Activated naive CD4-positive, alpha-beta T cell treated with anti-CD3 and anti-CD28 coated beads for 36 hours (primary cell): Measurements from ENCODE around the gene ACOT6. TPM values are rescaled to one million over a fixed set of nuclear protein-coding genes. Genes with fewer than 3 reads are reported as not detected.
"Not testable (repeated sequence)": the region's sequence is repeated elsewhere in the genome, so short reads cannot be mapped to it uniquely, and the experiment has no call there.

Experiments used
- CTCF ChIA-PET: fragments of 350-600 bp; sonication (Branson Sonifier 250); formaldehyde crosslinking; loops from one replicate; lab custom pipeline; 2021; ENCODE audit warnings: antibody characterized with exemption; lab: Charles Lee
- DNase-seq: peaks from one replicate; pipeline ENCODE4 v3.0.0-alpha.2; 2020
- H3K27ac Mint-ChIP-seq: one replicate; pipeline ENCODE4 v1.8.0; 2021; ENCODE audit warnings: mild to moderate bottlenecking, mixed read lengths
- H3K27me3 Mint-ChIP-seq: one replicate; pipeline ENCODE4 v1.8.0; 2021; ENCODE audit warnings: low read depth, mixed read lengths
- H3K36me3 Mint-ChIP-seq: one replicate; pipeline ENCODE4 v1.8.0; 2021; ENCODE audit warnings: low read depth, mixed read lengths
- H3K4me1 Mint-ChIP-seq: one replicate; pipeline ENCODE4 v1.8.0; 2021; ENCODE audit warnings: low read depth, mixed read lengths
- H3K4me3 Mint-ChIP-seq: one replicate; pipeline ENCODE4 v1.8.0; 2021; ENCODE audit warnings: mild to moderate bottlenecking, moderate library complexity, mixed read lengths
- H3K9me3 Mint-ChIP-seq: one replicate; pipeline ENCODE4 v1.8.0; 2021; ENCODE audit warnings: mixed read lengths
- intact Hi-C: fragments of 100-400 bp; cut with micrococcal nuclease; formaldehyde crosslinking; loops from one replicate; pipeline ENCODE4 v1.15.1; 2023
- total RNA-seq, 2 experiments: library from RNA; stranded (reverse); gene quantifications; one replicate each; pipeline ENCODE4 v1.2.3, GENCODE V29; 2021

The ACOT6 gene, protein sequence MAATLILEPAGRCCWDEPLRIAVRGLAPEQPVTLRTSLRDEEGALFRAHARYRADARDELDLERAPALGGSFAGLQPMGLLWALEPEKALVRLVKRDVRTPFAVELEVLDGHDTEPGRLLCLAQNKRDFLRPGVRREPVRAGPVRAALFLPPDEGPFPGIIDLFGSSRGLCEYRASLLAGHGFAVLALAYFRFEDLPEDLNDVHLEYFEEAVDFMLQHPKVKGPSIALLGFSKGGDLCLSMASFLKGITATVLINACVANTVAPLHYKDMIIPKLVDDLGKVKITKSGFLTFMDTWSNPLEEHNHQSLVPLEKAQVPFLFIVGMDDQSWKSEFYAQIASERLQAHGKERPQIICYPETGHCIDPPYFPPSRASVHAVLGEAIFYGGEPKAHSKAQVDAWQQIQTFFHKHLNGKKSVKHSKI
- total RNA-seq, result not detected

DNA sequence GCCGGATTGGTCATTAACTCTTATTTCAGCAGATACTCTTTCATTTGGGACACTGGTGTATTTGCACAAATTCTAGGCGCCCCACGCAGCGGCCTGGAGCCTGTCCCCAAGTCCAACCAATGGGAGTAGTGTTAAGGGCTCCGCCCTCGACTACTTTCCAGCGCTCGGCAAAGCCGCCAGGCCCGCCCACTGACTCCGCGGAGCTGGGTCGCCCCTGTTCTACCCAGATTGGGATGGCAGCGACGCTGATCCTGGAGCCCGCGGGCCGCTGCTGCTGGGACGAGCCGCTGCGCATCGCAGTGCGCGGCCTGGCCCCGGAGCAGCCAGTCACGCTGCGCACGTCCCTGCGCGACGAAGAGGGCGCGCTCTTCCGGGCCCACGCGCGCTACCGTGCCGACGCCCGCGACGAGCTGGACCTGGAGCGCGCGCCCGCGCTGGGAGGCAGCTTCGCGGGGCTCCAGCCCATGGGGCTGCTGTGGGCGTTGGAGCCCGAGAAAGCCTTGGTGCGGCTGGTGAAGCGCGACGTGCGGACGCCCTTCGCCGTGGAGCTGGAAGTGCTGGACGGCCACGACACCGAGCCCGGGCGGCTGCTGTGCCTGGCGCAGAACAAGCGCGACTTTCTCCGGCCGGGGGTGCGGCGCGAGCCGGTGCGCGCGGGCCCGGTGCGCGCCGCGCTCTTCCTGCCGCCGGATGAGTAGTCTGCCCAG is at the start of gene ACOT6:
ACOT6 (plus strand) TSS at position 179 of the 707 bp plus-strand sequence; CDS start at position 234, 55 bp downstream.
- Mint-ChIP-seq H3K27me3 (no peaks in the 10 kb centered on the region), H3K4me1 (peaks cover 3% of the 10 kb centered on the region), H3K27ac (no peak within 1 kb of the TSS), H3K4me3 (peak within 1 kb of the TSS; percentile 79), H3K9me3 (no peaks in the 10 kb centered on the region), H3K36me3 (no peaks in the 10 kb centered on the region)
- intact Hi-C loops, result no loop called here
- CTCF ChIA-PET, result interaction anchor here (0.6 to 2.6 kb wide), 7 partner anchors 20 to 110 kb away, joined by 3 to 13 read pairs (median 4); no protein-coding TSS in a partner anchor
- DNase-seq, result peak; percentile 58

DNA sequence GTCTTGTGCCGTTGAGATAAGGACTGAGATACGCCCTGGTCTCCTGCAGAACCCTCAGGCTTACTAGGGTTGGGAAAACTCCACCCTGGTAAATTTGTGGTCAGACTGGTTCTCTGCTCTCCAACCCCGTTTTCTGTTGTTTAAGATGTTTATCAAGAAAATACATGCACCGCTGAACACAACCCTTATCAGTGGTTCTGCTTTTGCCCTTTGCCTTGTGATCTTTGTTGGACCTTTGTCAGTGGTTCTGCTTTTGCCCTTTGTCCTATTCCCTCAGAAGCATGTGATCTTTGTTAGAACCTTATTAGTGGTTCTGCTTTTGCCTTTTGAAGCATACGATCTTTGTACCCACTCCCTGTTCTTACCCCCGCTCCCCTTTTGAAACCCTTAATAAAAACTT is 49.6 kb upstream of the ACOT6 start:
- H3K27ac Mint-ChIP-seq, H3K27me3 Mint-ChIP-seq, CTCF ChIA-PET, intact Hi-C loops, H3K4me3 Mint-ChIP-seq, H3K9me3 Mint-ChIP-seq, DNase-seq: not testable (repeated sequence)
- H3K4me1 Mint-ChIP-seq, result peaks cover 25% of the 10 kb centered on the region
- H3K36me3 Mint-ChIP-seq, result peaks cover 27% of the 10 kb centered on the region

DNA sequence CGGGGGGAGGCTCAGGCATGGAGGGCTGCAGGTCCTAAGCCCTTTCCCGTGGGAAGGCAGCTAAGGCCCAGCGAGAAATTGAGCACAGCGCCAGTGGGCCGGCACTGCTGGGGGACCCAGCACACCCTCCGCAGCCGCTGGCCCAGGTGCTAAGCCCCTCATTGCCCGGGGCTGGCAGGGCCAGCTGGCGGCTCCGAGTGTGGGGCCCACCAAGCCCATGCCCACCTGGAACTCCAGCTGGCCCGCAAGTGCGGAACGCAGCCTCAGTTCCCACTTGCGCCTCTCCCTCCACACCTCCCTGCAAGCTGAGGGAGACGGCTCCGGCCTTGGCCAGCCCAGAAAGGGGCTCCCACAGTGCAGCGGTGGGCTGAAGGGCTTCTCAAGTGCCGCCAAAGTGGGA is 45.9 kb upstream of the ACOT6 start:
- not testable (repeated sequence) for H3K4me3 Mint-ChIP-seq, H3K27ac Mint-ChIP-seq, H3K9me3 Mint-ChIP-seq, H3K27me3 Mint-ChIP-seq, DNase-seq
- CTCF ChIA-PET, result interaction anchor here (1.1 to 4.0 kb wide), 2 partner anchors 57 to 509 kb away, joined by 3 to 33 read pairs; no protein-coding TSS in a partner anchor
- intact Hi-C loops, result loop anchor here (5.0 kb wide), 1 partner anchor 39 kb away; no protein-coding TSS in a partner anchor
- H3K4me1 Mint-ChIP-seq, result peaks cover 43% of the 10 kb centered on the region
- H3K36me3 Mint-ChIP-seq, result peaks cover 34% of the 10 kb centered on the region

DNA sequence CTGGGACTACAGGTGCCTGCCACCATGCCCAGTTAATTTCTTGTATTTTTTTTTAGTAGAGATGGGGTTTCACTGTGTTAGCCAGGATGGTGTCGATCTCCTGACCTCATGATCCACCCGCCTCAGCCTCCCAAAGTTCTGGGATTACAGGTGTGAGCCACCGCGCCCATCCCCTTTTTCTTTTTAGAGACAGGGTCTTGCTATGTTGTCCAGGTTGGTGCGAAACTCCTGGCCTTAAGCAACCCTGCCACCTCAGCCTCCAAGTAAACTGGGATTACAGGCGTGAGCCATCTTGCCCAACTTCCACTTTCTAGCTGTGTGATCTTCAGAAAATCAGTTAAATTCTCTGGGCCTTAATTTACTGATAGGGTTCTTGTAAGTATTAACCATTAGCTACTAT is 45.4 kb upstream of the ACOT6 start:
- peaks cover 34% of the 10 kb centered on the region for H3K36me3 Mint-ChIP-seq
- H3K27me3 Mint-ChIP-seq, DNase-seq, H3K9me3 Mint-ChIP-seq, H3K27ac Mint-ChIP-seq: not testable (repeated sequence)
- peaks cover 43% of the 10 kb centered on the region for H3K4me1 Mint-ChIP-seq
- CTCF ChIA-PET, result interaction anchor here (4.0 to 4.1 kb wide), 2 partner anchors 49 to 58 kb away, joined by 17 to 33 read pairs; no protein-coding TSS in a partner anchor
- intact Hi-C loops, result loop anchor here (5.0 kb wide), 1 partner anchor 40 kb away; no protein-coding TSS in a partner anchor
- H3K4me3 Mint-ChIP-seq, result peak overlapping the region; percentile 83

DNA sequence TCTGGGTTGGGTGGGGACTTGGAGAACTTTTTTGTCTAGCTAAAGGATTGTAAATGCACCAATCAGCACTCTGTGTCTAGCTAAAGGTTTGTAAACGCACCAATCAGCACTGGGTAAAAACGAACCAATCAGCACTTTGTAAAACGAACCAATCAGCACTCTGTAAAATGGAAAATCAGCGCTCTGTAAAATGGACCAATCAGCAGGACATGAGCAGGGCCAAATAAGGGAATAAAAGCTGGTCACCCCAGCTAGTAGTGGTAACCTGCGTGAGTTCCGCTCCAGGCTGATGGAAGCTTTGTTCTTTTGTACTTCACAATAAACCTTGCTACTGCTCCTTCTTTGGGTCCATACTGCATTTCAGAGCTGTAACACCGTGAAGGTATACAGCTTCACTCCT is 45.0 kb upstream of the ACOT6 start:
- H3K36me3 Mint-ChIP-seq, result peaks cover 33% of the 10 kb centered on the region
- peak overlapping the region; percentile 95 for H3K27ac Mint-ChIP-seq
- CTCF ChIA-PET, result interaction anchor here (4.0 to 4.1 kb wide), 2 partner anchors 49 to 58 kb away, joined by 17 to 33 read pairs; no protein-coding TSS in a partner anchor
- H3K4me1 Mint-ChIP-seq, result peaks cover 43% of the 10 kb centered on the region
- H3K27me3 Mint-ChIP-seq, result no peaks in the 10 kb centered on the region
- intact Hi-C loops, result loop anchor here (5.0 kb wide), 1 partner anchor 40 kb away; no protein-coding TSS in a partner anchor
- H3K9me3 Mint-ChIP-seq, result peaks cover 7% of the 10 kb centered on the region
- H3K4me3 Mint-ChIP-seq, result peak overlapping the region; percentile 83
- no peak for DNase-seq

DNA sequence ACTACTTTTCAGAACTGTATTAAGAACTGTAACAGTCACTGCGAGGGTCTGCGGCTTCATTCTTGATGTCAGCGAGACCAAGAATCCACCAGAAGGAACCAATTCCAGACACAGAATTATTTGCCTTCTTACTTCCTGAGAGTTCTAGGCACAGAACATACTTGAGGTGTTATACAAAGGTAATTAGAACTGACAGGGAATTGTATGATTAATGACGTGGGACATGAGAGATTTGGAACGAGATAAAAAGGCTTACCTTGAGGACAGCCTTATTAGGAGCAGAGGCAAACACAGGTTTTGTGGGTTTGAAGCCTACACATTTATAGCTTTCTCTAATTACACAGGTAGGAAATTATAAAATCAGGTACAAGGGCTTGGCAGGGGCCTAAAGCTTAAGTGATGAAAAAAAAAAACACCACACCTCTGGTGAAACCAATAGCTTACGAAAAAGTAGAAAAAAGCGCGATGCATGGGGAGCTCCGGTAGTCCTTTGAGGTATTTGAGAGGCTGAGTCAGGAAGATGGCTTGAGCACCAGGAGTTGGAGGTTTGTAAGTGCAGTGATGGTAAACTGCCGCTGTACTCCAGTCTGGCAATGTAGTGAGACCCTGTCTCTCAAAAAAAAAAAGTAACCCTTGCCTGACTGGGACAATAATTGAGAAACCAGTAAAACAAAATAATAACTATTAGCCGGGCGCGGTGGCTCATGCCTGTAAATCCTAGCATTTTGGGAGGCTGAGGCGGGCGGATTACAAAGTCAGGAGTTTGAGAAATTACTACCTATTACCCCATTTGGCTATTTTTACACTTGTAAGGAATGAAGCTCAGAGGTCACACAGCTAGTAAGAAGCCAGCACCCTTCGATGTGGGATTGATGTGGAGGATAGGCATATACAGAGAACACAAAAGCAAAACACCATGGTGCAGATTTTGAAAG is 44.1 kb upstream of the ACOT6 start:
- H3K9me3 Mint-ChIP-seq, result peaks cover 4% of the 10 kb centered on the region
- H3K4me3 Mint-ChIP-seq, result peak overlapping the region; percentile 83
- peak; percentile 69 for DNase-seq
- peaks cover 29% of the 10 kb centered on the region for H3K36me3 Mint-ChIP-seq
- H3K27ac Mint-ChIP-seq, result peak overlapping the region; percentile 95
- intact Hi-C loops, result loop anchor here (1.0 to 5.0 kb wide), 5 partner anchors 41 to 541 kb away; partner anchors contain the start of genes DNAL1 and ZFYVE1
- CTCF ChIA-PET, result interaction anchor here (0.6 to 4.1 kb wide), 8 partner anchors 10 to 379 kb away, joined by 3 to 33 read pairs (median 4); partner anchors contain the start of gene PTGR2
- peaks cover 44% of the 10 kb centered on the region for H3K4me1 Mint-ChIP-seq
- H3K27me3 Mint-ChIP-seq, result no peaks in the 10 kb centered on the region

DNA sequence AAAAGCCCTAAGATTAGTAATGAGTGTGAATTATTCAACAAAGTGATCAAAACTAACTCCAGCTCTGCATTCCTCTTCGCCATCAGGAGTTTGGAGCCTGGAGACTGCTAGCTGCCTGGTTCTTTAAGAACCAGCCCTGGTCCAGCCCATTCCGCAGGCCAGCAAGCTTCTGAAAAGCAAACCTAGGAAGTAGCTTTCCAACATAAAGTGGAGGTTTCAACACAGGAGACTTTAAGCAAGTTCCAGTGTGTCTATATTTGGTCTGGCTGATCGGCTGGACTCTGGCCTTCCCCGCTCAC is 43.5 kb upstream of the ACOT6 start:
- H3K9me3 Mint-ChIP-seq, DNase-seq, H3K27me3 Mint-ChIP-seq: not testable (repeated sequence)
- CTCF ChIA-PET, result interaction anchor here (0.6 to 4.1 kb wide), 8 partner anchors 10 to 378 kb away, joined by 3 to 33 read pairs (median 4); partner anchors contain the start of gene PTGR2
- intact Hi-C loops, result loop anchor here (1.0 to 5.0 kb wide), 8 partner anchors 42 to 542 kb away; partner anchors contain the start of genes DNAL1, NUMB and ZFYVE1
- peaks cover 46% of the 10 kb centered on the region for H3K4me1 Mint-ChIP-seq
- H3K36me3 Mint-ChIP-seq, result peaks cover 29% of the 10 kb centered on the region
- peak overlapping the region; percentile 95 for H3K27ac Mint-ChIP-seq
- H3K4me3 Mint-ChIP-seq, result peak overlapping the region; percentile 83

DNA sequence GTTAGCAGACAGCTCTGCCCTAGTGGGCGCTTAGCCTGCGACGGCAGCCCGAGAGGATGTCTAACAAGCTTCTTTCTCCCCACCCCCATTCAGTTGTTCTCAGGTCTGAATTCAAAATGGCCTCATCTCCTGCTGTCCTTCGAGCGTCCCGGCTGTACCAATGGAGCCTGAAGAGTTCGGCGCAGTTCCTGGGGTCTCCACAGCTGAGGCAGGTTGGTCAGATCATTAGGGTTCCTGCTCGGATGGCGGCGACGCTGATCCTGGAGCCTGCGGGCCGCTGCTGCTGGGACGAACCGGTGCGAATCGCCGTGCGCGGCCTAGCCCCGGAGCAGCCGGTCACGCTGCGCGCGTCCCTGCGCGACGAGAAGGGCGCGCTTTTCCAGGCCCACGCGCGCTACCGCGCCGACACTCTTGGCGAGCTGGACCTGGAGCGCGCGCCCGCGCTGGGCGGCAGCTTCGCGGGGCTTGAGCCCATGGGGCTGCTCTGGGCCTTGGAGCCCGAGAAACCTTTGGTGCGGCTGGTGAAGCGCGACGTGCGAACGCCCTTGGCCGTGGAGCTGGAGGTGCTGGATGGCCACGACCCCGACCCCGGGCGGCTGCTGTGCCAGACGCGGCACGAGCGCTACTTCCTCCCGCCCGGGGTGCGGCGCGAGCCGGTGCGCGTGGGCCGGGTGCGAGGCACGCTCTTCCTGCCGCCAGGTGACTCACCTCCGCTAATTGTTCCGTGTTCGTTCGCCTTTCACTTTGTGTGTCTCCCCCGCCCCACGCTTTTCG is 42.9 kb upstream of the ACOT6 start, which contains the start of gene ACOT2:
ACOT2 (plus strand) TSS at position 29 of the 774 bp plus-strand sequence; CDS start at position 57, 28 bp downstream.
- CTCF ChIA-PET, result interaction anchor here (0.6 to 4.1 kb wide), 13 partner anchors 9 to 468 kb away, joined by 3 to 33 read pairs (median 4); partner anchors contain the start of gene PTGR2
- intact Hi-C loops, result loop anchor here (1.0 to 5.0 kb wide), 6 partner anchors 42 to 449 kb away; partner anchors contain the start of genes DNAL1 and NUMB
- H3K9me3 Mint-ChIP-seq, H3K27me3 Mint-ChIP-seq: not testable (repeated sequence)
- Mint-ChIP-seq H3K36me3 (peaks cover 30% of the 10 kb centered on the region), H3K27ac (peak within 1 kb of the TSS; percentile 95), H3K4me3 (peak within 1 kb of the TSS; percentile 83), H3K4me1 (peaks cover 46% of the 10 kb centered on the region)
- peak; percentile 86 for DNase-seq

DNA sequence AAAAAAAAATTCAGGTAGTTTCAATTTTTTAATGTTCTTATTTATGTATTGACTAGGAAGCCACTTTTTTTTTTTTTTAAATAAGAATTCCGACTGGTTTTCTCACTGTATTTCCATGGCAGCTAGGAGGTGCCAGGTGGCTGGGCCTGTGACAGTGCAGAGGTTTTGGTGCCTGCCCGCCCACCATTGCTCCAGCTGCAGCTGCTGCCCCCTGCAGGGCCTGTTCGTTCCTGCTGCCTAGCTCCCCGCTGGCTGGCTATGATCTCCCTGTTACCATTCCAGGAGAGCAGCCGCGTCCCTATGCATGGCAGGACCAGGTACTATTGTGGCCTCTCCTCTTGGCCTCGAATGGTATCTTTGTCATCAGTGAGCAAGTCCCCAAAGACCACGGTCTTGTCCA is 41.4 kb upstream of the ACOT6 start:
- H3K4me1 Mint-ChIP-seq, result peaks cover 35% of the 10 kb centered on the region
- H3K9me3 Mint-ChIP-seq, H3K4me3 Mint-ChIP-seq, H3K27me3 Mint-ChIP-seq, H3K27ac Mint-ChIP-seq: not testable (repeated sequence)
- CTCF ChIA-PET, result interaction anchor here (0.6 to 4.1 kb wide), 23 partner anchors 9 to 692 kb away, joined by 3 to 24 read pairs (median 3); partner anchors contain the start of genes RIOX1 and ZNF410
- intact Hi-C loops, result loop anchor here (1.0 kb wide), 5 partner anchors 22 to 513 kb away; partner anchors contain the start of genes ALDH6A1, LIN52 and RBM25
- H3K36me3 Mint-ChIP-seq, result peaks cover 22% of the 10 kb centered on the region
- DNase-seq, result peak; percentile 79

DNA sequence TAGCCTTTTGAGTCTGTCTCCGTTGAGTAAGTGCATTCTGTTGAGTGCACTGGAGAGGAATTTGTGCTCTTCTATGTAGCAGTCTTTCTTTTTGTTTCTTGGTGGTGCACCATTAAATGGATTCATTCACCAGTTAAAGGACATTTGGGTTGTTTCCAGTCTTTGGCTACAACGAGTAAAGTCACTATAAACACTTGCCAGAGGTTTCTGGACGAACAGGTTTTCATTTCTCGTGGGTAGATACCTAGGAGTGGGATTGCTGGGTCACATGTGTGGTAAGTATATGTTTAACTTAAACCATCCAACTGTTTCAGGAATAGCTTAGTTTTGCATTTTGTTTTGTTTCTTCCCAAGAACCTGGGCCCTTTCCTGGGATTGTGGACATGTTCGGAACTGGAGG is 39.3 kb upstream of the ACOT6 start:
- H3K4me1 Mint-ChIP-seq, result peaks cover 18% of the 10 kb centered on the region
- intact Hi-C loops, H3K27ac Mint-ChIP-seq, H3K36me3 Mint-ChIP-seq, H3K9me3 Mint-ChIP-seq, H3K27me3 Mint-ChIP-seq, H3K4me3 Mint-ChIP-seq, DNase-seq: not testable (repeated sequence)
- CTCF ChIA-PET, result interaction anchor here (0.7 kb wide), 1 partner anchor 62 kb away, joined by 3 read pairs; no protein-coding TSS in a partner anchor
